WTC11 (cell line): ENCODE measurements around the gene FAM177B. TPM values are rescaled to one million over a fixed set of nuclear protein-coding genes. Genes with fewer than 3 reads are reported as not detected.

Experiments
- ATAC-seq: fragments of 200-7000 bp; cut with Tn5 transposase; 2 replicates; pipeline ENCODE4 v1.10.0; 2021; ENCODE audit warnings: mild to moderate bottlenecking, moderate library complexity
- CTCF ChIA-PET: fragments of 300-600 bp; sonication (Branson Sonifier 250); formaldehyde crosslinking; loops from one replicate; lab custom pipeline; 2021; ENCODE audit warnings: antibody characterized with exemption; lab: Charles Lee
- POLR2A ChIA-PET: fragments of 350-600 bp; sonication (Branson Sonifier 250); formaldehyde crosslinking; loops from one replicate; lab custom pipeline; 2021; ENCODE audit warnings: antibody characterized with exemption; lab: Charles Lee
- DNase-seq: peaks from one replicate; pipeline ENCODE4 v3.0.0; 2021; ENCODE audit warnings: low spot score
- H3K27ac Mint-ChIP-seq: 2 replicates; pipeline ENCODE4 v1.8.0; 2021; ENCODE audit warnings: mixed read lengths
- H3K27me3 Mint-ChIP-seq: 2 replicates; pipeline ENCODE4 v1.8.0; 2021; ENCODE audit warnings: low read depth, mild to moderate bottlenecking, moderate library complexity, mixed read lengths
- H3K36me3 Mint-ChIP-seq: 2 replicates; pipeline ENCODE4 v1.8.0; 2021; ENCODE audit warnings: mixed read lengths
- H3K4me1 Mint-ChIP-seq: 2 replicates; pipeline ENCODE4 v1.8.0; 2022; ENCODE audit warnings: mixed read lengths
- H3K4me3 Mint-ChIP-seq: 2 replicates; pipeline ENCODE4 v1.8.0; 2021; ENCODE audit warnings: mild to moderate bottlenecking, moderate library complexity, mixed read lengths
- H3K9me3 Mint-ChIP-seq: 2 replicates; pipeline ENCODE4 v1.8.0; 2021; ENCODE audit warnings: mixed read lengths
- ELF4 ChIP-seq: sonication (generic); formaldehyde crosslinking; IDR thresholded peaks from 2 replicates; pipeline ENCODE4 v1.8.1; 2022; ENCODE audit warnings: low read depth, mild to moderate bottlenecking, moderate library complexity, missing genetic modification reagents
- EMX1 ChIP-seq: fragments of 250-450 bp; sonication (Bioruptor Pico); IDR thresholded peaks from 2 replicates; pipeline ENCODE4 v1.8.0; 2021; ENCODE audit warnings: mild to moderate bottlenecking
- ESRRA ChIP-seq: sonication (generic); formaldehyde crosslinking; IDR thresholded peaks from 2 replicates; pipeline ENCODE4 v1.8.1; 2022; ENCODE audit warnings: mild to moderate bottlenecking, missing genetic modification reagents, borderline replicate concordance
- ETV6 ChIP-seq: sonication (generic); formaldehyde crosslinking; IDR thresholded peaks from 2 replicates; pipeline ENCODE4 v1.8.1; 2022; ENCODE audit warnings: mild to moderate bottlenecking, missing genetic modification reagents
- FOXJ3 ChIP-seq: sonication (generic); formaldehyde crosslinking; IDR thresholded peaks from 2 replicates; pipeline ENCODE4 v1.9.0; 2021; ENCODE audit warnings: missing genetic modification reagents, mild to moderate bottlenecking, borderline replicate concordance
- IRF2 ChIP-seq: sonication (generic); formaldehyde crosslinking; IDR thresholded peaks from 2 replicates; pipeline ENCODE4 v1.8.0; 2022; ENCODE audit warnings: low read depth, missing genetic modification reagents, borderline replicate concordance
- PRRX2 ChIP-seq: fragments of 250-450 bp; sonication (Bioruptor Pico); IDR thresholded peaks from 2 replicates; pipeline ENCODE4 v1.8.0; 2021; ENCODE audit warnings: mild to moderate bottlenecking
- SMAD4 ChIP-seq: sonication (generic); formaldehyde crosslinking; IDR thresholded peaks from 2 replicates; pipeline ENCODE4 v1.8.0; 2022; ENCODE audit warnings: mild to moderate bottlenecking, missing genetic modification reagents
- ZNF396 ChIP-seq: fragments of 250-450 bp; sonication (Bioruptor Pico); IDR thresholded peaks from 2 replicates; pipeline ENCODE4 v1.8.0; 2021; ENCODE audit warnings: mild to moderate bottlenecking, moderate library complexity, borderline replicate concordance
- ZNF416 ChIP-seq: fragments of 250-450 bp; sonication (Bioruptor Pico); IDR thresholded peaks from 2 replicates; pipeline ENCODE4 v1.9.0; 2021; ENCODE audit warnings: mild to moderate bottlenecking, inconsistent platforms
- total RNA-seq: library from RNA; stranded (reverse); gene quantifications from 3 replicates; pipeline ENCODE4 v1.2.3, GENCODE V29; 2021
- TF ChIP-seq, protein P1 (sequence below): fragments of 250-450 bp; sonication (Bioruptor Pico); IDR thresholded peaks from 2 replicates; pipeline ENCODE4 v1.9.0; 2021; ENCODE audit warnings: mild to moderate bottlenecking
- TF ChIP-seq, protein P2 (sequence below): sonication (generic); formaldehyde crosslinking; IDR thresholded peaks from 2 replicates; pipeline ENCODE4 v1.8.1; 2023; ENCODE audit warnings: mild to moderate bottlenecking, missing genetic modification reagents, borderline replicate concordance
- TF ChIP-seq, protein P3 (sequence below): sonication (generic); formaldehyde crosslinking; IDR thresholded peaks from 2 replicates; pipeline ENCODE4 v1.8.0; 2023; ENCODE audit warnings: missing genetic modification reagents
- TF ChIP-seq, protein P4 (sequence below): fragments of 250-450 bp; sonication (Bioruptor Pico); IDR thresholded peaks from 2 replicates; pipeline ENCODE4 v2.1.2; 2022; ENCODE audit warnings: mild to moderate bottlenecking, moderate library complexity
- TF ChIP-seq, protein P5 (sequence below): sonication (generic); formaldehyde crosslinking; IDR thresholded peaks from 2 replicates; pipeline ENCODE4 v1.8.1; 2022; ENCODE audit warnings: missing genetic modification reagents, borderline replicate concordance
- TF ChIP-seq, protein P6 (sequence below): sonication (generic); formaldehyde crosslinking; IDR thresholded peaks from 2 replicates; pipeline ENCODE4 v1.8.0; 2022; ENCODE audit warnings: mild to moderate bottlenecking, missing genetic modification reagents

Gene FAM177B
- total RNA-seq, 1 experiment from 2014 or later = not detected

DNA sequence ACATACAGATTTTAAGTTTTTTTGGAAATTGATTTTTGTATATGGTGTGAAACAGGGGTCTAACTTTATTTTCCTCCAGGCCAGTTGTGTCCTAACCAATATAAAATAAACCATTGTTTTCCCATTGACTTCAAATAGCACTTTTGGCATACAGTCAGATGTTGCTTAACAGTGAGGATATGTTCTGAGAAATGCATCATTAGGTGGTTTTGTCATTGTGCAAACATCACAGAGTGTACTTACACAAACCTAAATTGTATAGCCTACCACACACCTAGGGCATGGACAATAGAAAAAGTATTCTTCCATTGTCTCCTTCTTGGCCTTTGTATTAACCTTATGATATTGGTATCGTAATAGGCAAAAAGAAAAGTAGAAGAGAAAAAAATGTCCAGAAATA is 40.5 kb downstream of the FAM177B start:
- H3K27ac Mint-ChIP-seq = no peak overlapping the region
- H3K36me3 Mint-ChIP-seq = no peaks in the 10 kb centered on the region
- H3K27me3 Mint-ChIP-seq = peaks cover 6% of the 10 kb centered on the region; the same call in 1 of the 2 replicates
- no peaks in the 10 kb centered on the region for H3K4me1 Mint-ChIP-seq
- H3K4me3 Mint-ChIP-seq = no peak overlapping the region
- CTCF ChIA-PET = no interaction called here
- no peaks in the 10 kb centered on the region for H3K9me3 Mint-ChIP-seq
- no peak for ATAC-seq
- POLR2A ChIA-PET = no interaction called here
- TF ChIP-seq PRRX2 (no peak), EMX1 (CRISPR knock-in tag) (no peak), ZNF396 (CRISPR knock-in tag) (no peak), ETV6 (no peak), FOXJ3 (CRISPR knock-in tag) (no peak), SMAD4 (CRISPR knock-in tag) (no peak), ESRRA (CRISPR knock-in tag) (no peak), IRF2 (CRISPR knock-in tag) (no peak), ZNF416 (no peak), ELF4 (no peak)
- TF ChIP-seq, protein P1, sequence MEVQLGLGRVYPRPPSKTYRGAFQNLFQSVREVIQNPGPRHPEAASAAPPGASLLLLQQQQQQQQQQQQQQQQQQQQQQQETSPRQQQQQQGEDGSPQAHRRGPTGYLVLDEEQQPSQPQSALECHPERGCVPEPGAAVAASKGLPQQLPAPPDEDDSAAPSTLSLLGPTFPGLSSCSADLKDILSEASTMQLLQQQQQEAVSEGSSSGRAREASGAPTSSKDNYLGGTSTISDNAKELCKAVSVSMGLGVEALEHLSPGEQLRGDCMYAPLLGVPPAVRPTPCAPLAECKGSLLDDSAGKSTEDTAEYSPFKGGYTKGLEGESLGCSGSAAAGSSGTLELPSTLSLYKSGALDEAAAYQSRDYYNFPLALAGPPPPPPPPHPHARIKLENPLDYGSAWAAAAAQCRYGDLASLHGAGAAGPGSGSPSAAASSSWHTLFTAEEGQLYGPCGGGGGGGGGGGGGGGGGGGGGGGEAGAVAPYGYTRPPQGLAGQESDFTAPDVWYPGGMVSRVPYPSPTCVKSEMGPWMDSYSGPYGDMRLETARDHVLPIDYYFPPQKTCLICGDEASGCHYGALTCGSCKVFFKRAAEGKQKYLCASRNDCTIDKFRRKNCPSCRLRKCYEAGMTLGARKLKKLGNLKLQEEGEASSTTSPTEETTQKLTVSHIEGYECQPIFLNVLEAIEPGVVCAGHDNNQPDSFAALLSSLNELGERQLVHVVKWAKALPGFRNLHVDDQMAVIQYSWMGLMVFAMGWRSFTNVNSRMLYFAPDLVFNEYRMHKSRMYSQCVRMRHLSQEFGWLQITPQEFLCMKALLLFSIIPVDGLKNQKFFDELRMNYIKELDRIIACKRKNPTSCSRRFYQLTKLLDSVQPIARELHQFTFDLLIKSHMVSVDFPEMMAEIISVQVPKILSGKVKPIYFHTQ (CRISPR knock-in tag) = no peak
- TF ChIP-seq, protein P2, sequence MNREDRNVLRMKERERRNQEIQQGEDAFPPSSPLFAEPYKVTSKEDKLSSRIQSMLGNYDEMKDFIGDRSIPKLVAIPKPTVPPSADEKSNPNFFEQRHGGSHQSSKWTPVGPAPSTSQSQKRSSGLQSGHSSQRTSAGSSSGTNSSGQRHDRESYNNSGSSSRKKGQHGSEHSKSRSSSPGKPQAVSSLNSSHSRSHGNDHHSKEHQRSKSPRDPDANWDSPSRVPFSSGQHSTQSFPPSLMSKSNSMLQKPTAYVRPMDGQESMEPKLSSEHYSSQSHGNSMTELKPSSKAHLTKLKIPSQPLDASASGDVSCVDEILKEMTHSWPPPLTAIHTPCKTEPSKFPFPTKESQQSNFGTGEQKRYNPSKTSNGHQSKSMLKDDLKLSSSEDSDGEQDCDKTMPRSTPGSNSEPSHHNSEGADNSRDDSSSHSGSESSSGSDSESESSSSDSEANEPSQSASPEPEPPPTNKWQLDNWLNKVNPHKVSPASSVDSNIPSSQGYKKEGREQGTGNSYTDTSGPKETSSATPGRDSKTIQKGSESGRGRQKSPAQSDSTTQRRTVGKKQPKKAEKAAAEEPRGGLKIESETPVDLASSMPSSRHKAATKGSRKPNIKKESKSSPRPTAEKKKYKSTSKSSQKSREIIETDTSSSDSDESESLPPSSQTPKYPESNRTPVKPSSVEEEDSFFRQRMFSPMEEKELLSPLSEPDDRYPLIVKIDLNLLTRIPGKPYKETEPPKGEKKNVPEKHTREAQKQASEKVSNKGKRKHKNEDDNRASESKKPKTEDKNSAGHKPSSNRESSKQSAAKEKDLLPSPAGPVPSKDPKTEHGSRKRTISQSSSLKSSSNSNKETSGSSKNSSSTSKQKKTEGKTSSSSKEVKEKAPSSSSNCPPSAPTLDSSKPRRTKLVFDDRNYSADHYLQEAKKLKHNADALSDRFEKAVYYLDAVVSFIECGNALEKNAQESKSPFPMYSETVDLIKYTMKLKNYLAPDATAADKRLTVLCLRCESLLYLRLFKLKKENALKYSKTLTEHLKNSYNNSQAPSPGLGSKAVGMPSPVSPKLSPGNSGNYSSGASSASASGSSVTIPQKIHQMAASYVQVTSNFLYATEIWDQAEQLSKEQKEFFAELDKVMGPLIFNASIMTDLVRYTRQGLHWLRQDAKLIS (CRISPR knock-in tag) = no peak
- TF ChIP-seq, protein P3, sequence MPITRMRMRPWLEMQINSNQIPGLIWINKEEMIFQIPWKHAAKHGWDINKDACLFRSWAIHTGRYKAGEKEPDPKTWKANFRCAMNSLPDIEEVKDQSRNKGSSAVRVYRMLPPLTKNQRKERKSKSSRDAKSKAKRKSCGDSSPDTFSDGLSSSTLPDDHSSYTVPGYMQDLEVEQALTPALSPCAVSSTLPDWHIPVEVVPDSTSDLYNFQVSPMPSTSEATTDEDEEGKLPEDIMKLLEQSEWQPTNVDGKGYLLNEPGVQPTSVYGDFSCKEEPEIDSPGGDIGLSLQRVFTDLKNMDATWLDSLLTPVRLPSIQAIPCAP = no peak
- TF ChIP-seq, protein P4, sequence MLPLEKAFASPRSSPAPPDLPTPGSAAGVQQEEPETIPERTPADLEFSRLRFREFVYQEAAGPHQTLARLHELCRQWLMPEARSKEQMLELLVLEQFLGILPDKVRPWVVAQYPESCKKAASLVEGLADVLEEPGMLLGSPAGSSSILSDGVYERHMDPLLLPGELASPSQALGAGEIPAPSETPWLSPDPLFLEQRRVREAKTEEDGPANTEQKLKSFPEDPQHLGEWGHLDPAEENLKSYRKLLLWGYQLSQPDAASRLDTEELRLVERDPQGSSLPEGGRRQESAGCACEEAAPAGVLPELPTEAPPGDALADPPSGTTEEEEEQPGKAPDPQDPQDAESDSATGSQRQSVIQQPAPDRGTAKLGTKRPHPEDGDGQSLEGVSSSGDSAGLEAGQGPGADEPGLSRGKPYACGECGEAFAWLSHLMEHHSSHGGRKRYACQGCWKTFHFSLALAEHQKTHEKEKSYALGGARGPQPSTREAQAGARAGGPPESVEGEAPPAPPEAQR (CRISPR knock-in tag) = no peak
- TF ChIP-seq, protein P5, sequence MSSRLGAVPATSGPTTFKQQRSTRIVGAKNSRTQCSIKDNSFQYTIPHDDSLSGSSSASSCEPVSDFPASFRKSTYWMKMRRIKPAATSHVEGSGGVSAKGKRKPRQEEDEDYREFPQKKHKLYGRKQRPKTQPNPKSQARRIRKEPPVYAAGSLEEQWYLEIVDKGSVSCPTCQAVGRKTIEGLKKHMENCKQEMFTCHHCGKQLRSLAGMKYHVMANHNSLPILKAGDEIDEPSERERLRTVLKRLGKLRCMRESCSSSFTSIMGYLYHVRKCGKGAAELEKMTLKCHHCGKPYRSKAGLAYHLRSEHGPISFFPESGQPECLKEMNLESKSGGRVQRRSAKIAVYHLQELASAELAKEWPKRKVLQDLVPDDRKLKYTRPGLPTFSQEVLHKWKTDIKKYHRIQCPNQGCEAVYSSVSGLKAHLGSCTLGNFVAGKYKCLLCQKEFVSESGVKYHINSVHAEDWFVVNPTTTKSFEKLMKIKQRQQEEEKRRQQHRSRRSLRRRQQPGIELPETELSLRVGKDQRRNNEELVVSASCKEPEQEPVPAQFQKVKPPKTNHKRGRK (CRISPR knock-in tag) = no peak
- TF ChIP-seq, protein P6, sequence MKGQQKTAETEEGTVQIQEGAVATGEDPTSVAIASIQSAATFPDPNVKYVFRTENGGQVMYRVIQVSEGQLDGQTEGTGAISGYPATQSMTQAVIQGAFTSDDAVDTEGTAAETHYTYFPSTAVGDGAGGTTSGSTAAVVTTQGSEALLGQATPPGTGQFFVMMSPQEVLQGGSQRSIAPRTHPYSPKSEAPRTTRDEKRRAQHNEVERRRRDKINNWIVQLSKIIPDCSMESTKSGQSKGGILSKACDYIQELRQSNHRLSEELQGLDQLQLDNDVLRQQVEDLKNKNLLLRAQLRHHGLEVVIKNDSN = no peak
- TF ChIP-seq, all 79 proteins: peak for 0
- no peak for DNase-seq
